ENCODE data around the gene ARHGAP15.

DNA sequence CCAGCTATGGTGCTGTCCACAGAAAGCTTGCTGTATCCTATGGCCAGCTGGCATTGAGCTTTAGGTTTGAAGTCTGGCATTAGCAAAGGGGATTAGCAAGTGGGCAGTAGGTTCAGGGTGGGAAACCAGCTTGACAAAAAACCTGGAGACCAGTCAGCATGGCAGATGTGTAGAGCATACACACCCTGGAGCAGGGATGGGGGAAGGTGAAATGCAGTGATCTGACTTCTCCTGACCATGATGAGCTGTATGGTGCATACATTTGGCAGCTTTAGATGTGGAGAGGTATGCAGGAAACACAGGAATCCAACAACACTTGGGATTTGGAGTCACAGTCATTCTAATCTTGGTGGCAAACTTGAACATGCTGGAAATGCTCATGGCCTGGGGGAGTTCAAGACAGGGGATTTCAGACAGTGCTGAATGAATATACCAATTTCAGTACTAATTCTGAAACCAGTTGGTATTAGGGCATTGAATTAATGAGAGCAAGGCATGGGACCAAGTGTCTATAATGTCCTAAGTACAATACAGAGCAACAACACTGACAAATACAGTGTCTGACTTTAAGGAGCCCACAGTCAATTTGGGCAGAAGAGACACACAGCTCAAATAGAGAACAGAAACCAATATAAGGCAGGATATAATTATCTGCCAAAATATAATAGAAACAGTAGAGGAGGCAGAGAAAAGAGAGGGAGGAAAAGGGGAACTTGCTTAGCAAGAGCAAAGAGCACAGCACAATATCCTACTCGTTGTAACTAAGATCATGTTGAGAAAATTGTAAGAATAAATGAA, 11.8 kb downstream of the ARHGAP15 start:
- TF ChIP-seq POLR2A (IDR thresholded peaks at IDR 0.05; ENCODE audit: low read length) (no peak), GATA1 (IDR thresholded peaks at IDR 0.05; ENCODE audit: low read depth, low read length) (no peak)

All from erythroblast (primary cell).